GM10248 (cell line): Measurements from ENCODE around the gene MAP2K3.

Experiments used
- CTCF ChIA-PET: fragments of 300-600 bp; sonication (Branson Sonifier 250); formaldehyde crosslinking; extraction: SDS; loops from one replicate; lab custom pipeline; 2021; ENCODE audit warnings: antibody characterized with exemption; lab: Yijun Ruan, JAX
- POLR2A ChIA-PET: fragments of 350-650 bp; sonication (Branson Sonifier 250); formaldehyde crosslinking; extraction: SDS; loops from one replicate; lab custom pipeline; 2020; ENCODE audit warnings: antibody characterized with exemption; lab: Yijun Ruan, JAX
- DNase-seq: peaks from one replicate; pipeline ENCODE4 v3.0.0; 2012; ENCODE audit errors: extremely low spot score
- CTCF ChIP-seq: IDR thresholded peaks from 2 replicates; pipeline ENCODE4 v1.5.1; 2012; ENCODE audit warnings: mild to moderate bottlenecking, low read depth; ENCODE audit errors: extremely low read depth, missing control alignments, control extremely low read depth

The MAP2K3 gene

DNA sequence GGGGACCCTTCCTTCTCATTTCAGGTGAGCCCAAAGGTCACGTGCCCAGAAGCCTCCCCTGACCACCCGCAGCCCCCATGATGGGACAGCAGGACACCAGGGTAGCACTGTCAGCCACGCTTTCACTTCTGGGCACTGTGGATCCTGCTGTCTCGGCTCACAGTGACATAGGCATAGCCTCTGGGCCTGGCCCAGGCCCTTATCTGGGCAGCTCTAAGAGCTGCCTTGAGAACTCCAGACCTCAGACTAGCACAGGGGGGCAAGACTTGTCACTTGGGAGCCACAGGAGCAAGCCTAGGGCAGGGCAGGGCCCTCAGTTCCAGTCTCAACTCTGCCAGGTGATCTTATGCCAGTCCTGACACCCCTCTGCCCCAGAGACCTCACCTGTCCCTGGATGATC lies 36.0 kb upstream of the MAP2K3 start:
- ChIA-PET POLR2A (no interaction called here), CTCF (interaction anchor here (0.9 to 1.7 kb wide), 2 partner anchors 36 to 205 kb away, joined by 3 to 4 read pairs; no protein-coding TSS in a partner anchor)
- TF ChIP-seq CTCF = no peak
- DNase-seq = no peak

DNA sequence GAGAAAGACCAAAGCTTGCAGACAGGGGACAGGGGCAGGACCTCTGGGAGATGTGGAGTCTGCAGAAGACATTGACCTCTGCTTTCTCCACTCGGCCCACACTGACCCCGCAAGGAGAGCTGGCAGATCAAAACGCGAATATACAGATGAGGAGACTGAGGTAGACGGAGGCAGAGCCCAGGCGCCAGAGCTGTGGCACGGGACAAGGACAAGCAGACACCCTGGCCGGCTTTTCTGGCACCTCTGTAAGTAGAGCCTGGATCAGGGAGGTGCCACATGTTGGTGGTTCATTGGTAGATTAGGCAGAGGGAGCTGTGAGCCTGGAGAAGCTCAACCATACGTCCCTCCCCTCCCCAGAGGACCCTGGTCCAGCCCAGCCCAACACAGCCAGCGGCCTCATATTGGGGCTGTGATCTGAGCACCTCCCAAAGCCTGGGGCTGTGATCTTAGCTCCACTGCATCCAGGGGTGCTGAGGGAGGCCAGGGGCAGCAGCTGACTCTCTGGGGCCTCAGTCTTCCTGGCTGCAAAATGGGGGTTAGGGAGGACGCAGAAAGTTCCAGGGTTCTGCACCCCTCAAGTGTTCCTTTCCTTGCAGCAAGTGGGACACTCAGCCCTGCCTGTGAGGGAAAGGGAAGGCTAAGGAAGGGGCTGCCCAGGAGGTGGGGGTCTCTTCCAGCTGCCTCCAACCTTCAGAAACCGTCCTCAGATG lies 35.3 kb upstream of the MAP2K3 start:
- ChIA-PET CTCF (interaction anchor here (0.9 to 1.7 kb wide), 2 partner anchors 37 to 206 kb away, joined by 3 to 4 read pairs; no protein-coding TSS in a partner anchor), POLR2A (no interaction called here)
- TF ChIP-seq CTCF = no peak
- DNase-seq = no peak

DNA sequence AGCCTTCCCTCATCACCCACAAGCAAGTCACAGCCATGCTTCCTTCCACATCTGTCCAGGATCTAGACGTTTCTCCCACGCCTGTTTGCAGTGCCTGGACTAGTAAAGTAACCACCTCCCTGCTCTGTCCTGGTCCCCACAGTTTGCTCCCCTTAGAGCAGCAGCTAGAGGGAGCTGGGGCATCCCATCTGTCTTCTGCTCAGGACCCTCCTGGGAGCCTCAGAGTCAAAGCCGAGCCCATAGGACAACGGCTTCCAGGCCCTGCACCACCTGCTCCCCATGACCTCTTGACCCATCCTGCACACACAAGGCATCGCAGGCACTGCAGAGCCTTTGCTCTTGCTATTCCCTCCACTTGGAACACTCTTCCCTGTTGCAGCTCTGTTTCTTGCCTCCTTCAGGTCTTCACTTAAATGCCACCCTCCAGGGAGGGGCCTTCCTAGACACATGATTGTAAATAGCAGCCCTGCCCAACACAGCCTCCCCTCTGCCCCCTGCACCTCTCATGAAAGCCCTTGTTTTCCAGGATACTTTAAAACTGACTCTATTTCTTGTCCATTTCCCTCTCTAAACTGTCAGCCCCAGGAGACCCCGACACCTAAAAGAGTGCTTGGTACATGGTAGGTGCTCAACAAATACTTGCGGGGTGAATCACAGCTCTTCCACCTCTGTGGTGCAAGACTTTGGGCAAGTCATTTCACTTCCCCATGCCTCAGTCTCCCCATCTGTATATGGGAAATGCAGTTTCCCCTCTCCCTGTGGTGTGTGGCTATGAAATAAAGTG lies 34.4 kb upstream of the MAP2K3 start:
- POLR2A ChIA-PET = no interaction called here
- no peak for TF ChIP-seq CTCF
- DNase-seq = no peak
- CTCF ChIA-PET = interaction anchor here (0.6 to 1.7 kb wide), 4 partner anchors 16 to 206 kb away, joined by 3 to 4 read pairs (median 3); no protein-coding TSS in a partner anchor

GRCh38 chr17:21250854-21251253 lies 33.7 kb upstream of the MAP2K3 start:
- ChIA-PET CTCF (interaction anchor here (1.2 to 1.7 kb wide), 4 partner anchors 11 to 55 kb away, joined by 3 to 5 read pairs (median 4); no protein-coding TSS in a partner anchor), POLR2A (no interaction called here)
- no peak for DNase-seq
- no peak for TF ChIP-seq CTCF

- ChIA-PET POLR2A (no interaction called here), CTCF (interaction anchor here (1.2 to 1.7 kb wide), 3 partner anchors 12 to 36 kb away, joined by 3 to 5 read pairs (median 5); no protein-coding TSS in a partner anchor)
- no peak for DNase-seq
- TF ChIP-seq CTCF = no peak
Observed at GRCh38 chr17:21251337-21252010, 33.0 kb upstream of the MAP2K3 start.

DNA sequence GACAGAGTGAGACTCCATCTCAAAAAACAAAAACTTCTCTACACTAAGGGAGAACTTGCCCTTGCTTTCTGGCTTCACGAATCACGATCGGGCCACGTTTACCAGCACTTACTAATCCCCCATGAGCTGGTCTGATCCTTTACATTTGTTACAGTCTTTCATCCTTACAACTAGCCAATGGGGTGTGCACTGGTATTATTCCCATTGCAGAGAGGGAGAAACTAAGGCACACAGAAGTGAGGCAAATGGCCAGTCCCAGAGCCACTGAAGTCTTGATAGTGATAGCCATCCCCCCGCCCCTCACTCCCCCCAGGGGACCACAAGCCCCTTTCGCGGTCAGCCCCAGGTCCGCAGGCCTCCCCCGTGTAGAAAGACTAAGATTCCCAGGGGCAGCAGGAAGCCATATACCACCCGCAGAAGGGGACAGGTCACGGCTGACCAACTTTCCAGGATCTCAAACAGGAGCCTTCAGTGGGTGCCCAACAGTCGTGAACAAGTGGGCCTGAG lies 32.2 kb upstream of the MAP2K3 start:
- CTCF ChIA-PET = interaction anchor here (1.6 to 1.7 kb wide), 2 partner anchors 12 to 35 kb away, joined by 5 read pairs; no protein-coding TSS in a partner anchor
- no peak for DNase-seq
- POLR2A ChIA-PET = no interaction called here
- TF ChIP-seq CTCF = no peak
